ENCODE measurements around the gene C9orf43. TPM values are rescaled to one million over a fixed set of nuclear protein-coding genes. Genes with fewer than 3 reads are reported as not detected.
A peak's percentile ranks its signal among the peaks of the same experiment; 100 is the strongest.
"Not testable (repeated sequence)": the region's sequence is repeated elsewhere in the genome, so short reads cannot be mapped to it uniquely, and the experiment has no call there.

The C9orf43 gene
- 1.4 TPM for total RNA-seq (ENCODE audit: insufficient read depth, low replicate concordance)

- DNase-seq (ENCODE audit: low spot score) = peak; percentile 98
Measured at GRCh38 chr9:113410207-113410864, at the start of gene C9orf43, which contains the start of gene POLE3. TSS of gene C9orf43 (plus strand) at chr9:113410747. CDS start at chr9:113413494, 2,747 bp downstream. TSS of gene POLE3 (minus strand) at chr9:113410675. CDS start at chr9:113410293, 382 bp downstream.

- no peak for DNase-seq (ENCODE audit: low spot score)
Measured at GRCh38 chr9:113361304-113362018, 49.1 kb upstream of the C9orf43 start.

- no peak for DNase-seq (ENCODE audit: low spot score)
Measured at GRCh38 chr9:113363336-113363735, 47.2 kb upstream of the C9orf43 start.

- DNase-seq (ENCODE audit: low spot score) = no peak
Measured at GRCh38 chr9:113364951-113365350, 45.6 kb upstream of the C9orf43 start.

GRCh38 chr9:113365652-113366051 is 44.9 kb upstream of the C9orf43 start:
- not testable (repeated sequence) for DNase-seq (ENCODE audit: low spot score)

GRCh38 chr9:113368348-113368981 is 42.1 kb upstream of the C9orf43 start:
- DNase-seq (ENCODE audit: low spot score) = no peak

- DNase-seq (ENCODE audit: low spot score) = no peak
Measured at GRCh38 chr9:113368982-113369854, 41.3 kb upstream of the C9orf43 start.

GRCh38 chr9:113369855-113370140 is 40.7 kb upstream of the C9orf43 start:
- no peak for DNase-seq (ENCODE audit: low spot score)

- DNase-seq (ENCODE audit: low spot score) = no peak
Measured at GRCh38 chr9:113370806-113371325, 39.7 kb upstream of the C9orf43 start.

GRCh38 chr9:113372059-113372458 is 38.5 kb upstream of the C9orf43 start:
- no peak for DNase-seq (ENCODE audit: low spot score)

GRCh38 chr9:113373256-113373655 is 37.3 kb upstream of the C9orf43 start:
- no peak for DNase-seq (ENCODE audit: low spot score)

- DNase-seq (ENCODE audit: low spot score) = no peak
Measured at GRCh38 chr9:113373676-113374392, 36.7 kb upstream of the C9orf43 start.

- no peak for DNase-seq (ENCODE audit: low spot score)
Measured at GRCh38 chr9:113375057-113376023, 35.2 kb upstream of the C9orf43 start.

- DNase-seq (ENCODE audit: low spot score) = peak; percentile 85
Measured at GRCh38 chr9:113376634-113377567, 33.6 kb upstream of the C9orf43 start, which contains the start of gene HDHD3. TSS of gene HDHD3 (minus strand) at chr9:113376986. CDS start at chr9:113374354, 2,632 bp downstream.

- not testable (repeated sequence) for DNase-seq (ENCODE audit: low spot score)
Measured at GRCh38 chr9:113379094-113379828, 31.3 kb upstream of the C9orf43 start.

GRCh38 chr9:113379829-113380210 is 30.7 kb upstream of the C9orf43 start:
- not testable (repeated sequence) for DNase-seq (ENCODE audit: low spot score)

- DNase-seq (ENCODE audit: low spot score) = no peak
Measured at GRCh38 chr9:113380869-113381378, 29.6 kb upstream of the C9orf43 start.
